ACC112 (cell line): ENCODE results near the gene MMP2.

ENCODE experiments used
- H2AFZ ChIP-seq: fragments of 200-600 bp; sonication (generic); one replicate; pipeline ENCODE4 v1.6.0; 2017; ENCODE audit warnings: antibody characterized with exemption, low read length; ENCODE audit not compliant: unreplicated experiment
- H3K27ac ChIP-seq: fragments of 200-600 bp; sonication (generic); 2 replicates; pipeline ENCODE4 v1.5.1; 2014; ENCODE audit warnings: low read depth, mild to moderate bottlenecking, antibody characterized with exemption, low read length, moderate library complexity
- H3K27me3 ChIP-seq: fragments of 200-600 bp; sonication (generic); 2 replicates; pipeline ENCODE4 v1.6.1; 2014; ENCODE audit warnings: mild to moderate bottlenecking, antibody characterized with exemption, low read length, moderate library complexity, mixed read lengths; ENCODE audit not compliant: insufficient read depth
- H3K36me3 ChIP-seq: fragments of 200-600 bp; sonication (generic); 2 replicates; pipeline ENCODE4 v1.6.1; 2016; ENCODE audit warnings: mild to moderate bottlenecking, antibody characterized with exemption, low read length, moderate library complexity, mixed read lengths; ENCODE audit not compliant: insufficient read depth
- H3K4me1 ChIP-seq: fragments of 200-600 bp; sonication (generic); one replicate; pipeline ENCODE4 v1.6.1; 2016; ENCODE audit warnings: low read length, mixed read lengths; ENCODE audit not compliant: insufficient read depth, unreplicated experiment, control insufficient read depth
- H3K4me3 ChIP-seq: fragments of 200-600 bp; sonication (generic); 2 replicates; pipeline ENCODE4 v1.5.1; 2014; ENCODE audit warnings: mild to moderate bottlenecking, low read depth, low read length
- H3K79me2 ChIP-seq: fragments of 200-600 bp; sonication (generic); one replicate; pipeline ENCODE4 v1.6.0; 2016; ENCODE audit warnings: low read length; ENCODE audit not compliant: control insufficient read depth, unreplicated experiment, insufficient read depth

MMP2 gene

DNA sequence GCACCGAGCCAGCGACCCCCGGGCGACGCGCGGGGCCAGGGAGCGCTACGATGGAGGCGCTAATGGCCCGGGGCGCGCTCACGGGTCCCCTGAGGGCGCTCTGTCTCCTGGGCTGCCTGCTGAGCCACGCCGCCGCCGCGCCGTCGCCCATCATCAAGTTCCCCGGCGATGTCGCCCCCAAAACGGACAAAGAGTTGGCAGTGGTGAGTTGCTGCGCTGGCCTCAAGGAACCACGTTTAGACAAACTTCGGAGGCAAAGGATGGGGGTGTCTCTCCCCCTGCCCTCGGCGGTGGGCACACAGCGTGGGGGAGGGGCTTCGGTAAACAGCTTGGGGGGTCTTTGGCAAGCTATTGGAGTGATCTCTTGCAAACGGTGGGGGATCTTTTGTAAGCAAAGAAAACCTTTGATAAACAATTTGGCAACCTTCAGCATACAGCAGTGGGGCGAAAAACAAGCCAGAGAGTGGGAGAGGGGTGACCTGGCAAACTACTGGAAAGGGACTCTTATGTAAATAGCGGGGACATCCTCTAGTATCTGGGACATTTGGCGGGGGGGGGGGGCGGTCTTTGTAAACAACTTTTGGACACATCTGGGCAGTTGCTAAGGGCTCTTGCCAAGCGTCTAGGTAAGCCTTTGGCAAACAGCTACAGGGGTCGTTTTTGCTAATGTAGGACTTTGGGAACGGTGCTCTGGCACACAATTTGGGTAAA is 587 bp downstream of the MMP2 start:
- peak overlapping the region; percentile 70 for H2AFZ ChIP-seq
- H3K4me1 ChIP-seq, result peaks cover 38% of the 10 kb centered on the region
- H3K27ac ChIP-seq, result peak overlapping the region; percentile 71; the same call in 1 of the 2 replicates
- peaks cover 21% of the 10 kb centered on the region for H3K36me3 ChIP-seq
- no peaks in the 10 kb centered on the region for H3K27me3 ChIP-seq
- H3K79me2 ChIP-seq, result peaks cover 26% of the 10 kb centered on the region
- H3K4me3 ChIP-seq, result peak overlapping the region; percentile 98

DNA sequence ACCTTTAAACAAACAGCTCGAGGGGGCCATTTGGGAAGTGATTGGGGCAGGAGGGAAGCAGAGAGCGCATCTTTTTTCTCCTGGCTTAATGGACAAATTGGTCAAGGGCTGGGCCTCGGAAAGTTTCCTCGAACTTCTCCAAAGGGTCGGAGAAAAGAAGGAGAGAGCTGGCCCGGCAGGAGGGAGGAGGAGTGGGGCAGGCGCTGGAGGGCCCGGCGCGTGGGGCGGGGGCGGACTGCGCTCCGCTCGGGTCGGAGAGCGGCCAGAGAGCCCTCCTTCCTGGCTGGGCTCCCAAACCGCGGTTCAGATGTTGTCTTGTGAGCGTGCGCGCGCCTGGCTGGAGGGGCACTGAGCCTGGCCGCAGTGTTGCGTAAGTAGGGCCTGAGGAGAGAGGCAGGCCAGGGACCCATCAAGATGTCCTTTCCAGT is 1.2 kb downstream of the MMP2 start:
- H3K79me2 ChIP-seq, result peaks cover 26% of the 10 kb centered on the region
- peak overlapping the region; percentile 71; the same call in 1 of the 2 replicates for H3K27ac ChIP-seq
- H2AFZ ChIP-seq, result peak overlapping the region; percentile 70
- H3K4me1 ChIP-seq, result peaks cover 38% of the 10 kb centered on the region
- H3K27me3 ChIP-seq, result no peaks in the 10 kb centered on the region
- peak overlapping the region; percentile 98 for H3K4me3 ChIP-seq
- peaks cover 28% of the 10 kb centered on the region for H3K36me3 ChIP-seq

DNA sequence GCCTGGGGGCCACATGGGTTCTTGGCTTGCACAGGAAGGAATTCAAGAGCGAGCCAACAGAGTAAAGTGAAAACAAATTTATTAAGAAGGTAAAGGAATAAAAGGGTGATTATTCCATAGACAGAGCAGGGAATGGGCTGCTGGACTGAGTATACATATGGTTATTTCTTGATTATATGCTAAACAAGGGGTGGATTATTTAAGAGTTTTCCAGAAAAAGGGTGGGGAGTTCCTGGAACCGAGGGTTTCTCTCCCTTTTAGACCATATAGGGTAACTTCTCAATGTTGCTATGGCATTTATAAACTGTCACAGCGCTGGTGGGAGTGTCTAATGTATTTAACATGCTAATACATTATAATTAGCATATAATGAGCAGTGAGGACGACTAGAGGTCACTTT is 2.0 kb downstream of the MMP2 start:
- no peak overlapping the region for H2AFZ ChIP-seq
- peaks cover 38% of the 10 kb centered on the region for H3K4me1 ChIP-seq
- H3K27ac ChIP-seq, result peak overlapping the region; percentile 71
- peaks cover 34% of the 10 kb centered on the region for H3K36me3 ChIP-seq
- peak overlapping the region; percentile 98 for H3K4me3 ChIP-seq
- peaks cover 26% of the 10 kb centered on the region for H3K79me2 ChIP-seq
- no peaks in the 10 kb centered on the region for H3K27me3 ChIP-seq

GRCh38 chr16:55482056-55482455 is 3.1 kb downstream of the MMP2 start:
- Histone ChIP-seq H2AFZ (no peak overlapping the region), H3K27ac (peak overlapping the region; percentile 34), H3K4me3 (peak overlapping the region; percentile 9; the same call in 1 of the 2 replicates), H3K27me3 (no peaks in the 10 kb centered on the region), H3K4me1 (peaks cover 41% of the 10 kb centered on the region), H3K79me2 (peaks cover 26% of the 10 kb centered on the region), H3K36me3 (peaks cover 37% of the 10 kb centered on the region)

GRCh38 chr16:55487048-55487803 is 8.2 kb downstream of the MMP2 start:
- H3K27me3 ChIP-seq, result no peaks in the 10 kb centered on the region
- H3K4me1 ChIP-seq, result peaks cover 33% of the 10 kb centered on the region
- H3K4me3 ChIP-seq, result peak overlapping the region; percentile 12; the same call in 1 of the 2 replicates
- peaks cover 44% of the 10 kb centered on the region for H3K36me3 ChIP-seq
- peak overlapping the region; percentile 86 for H3K27ac ChIP-seq
- peaks cover 9% of the 10 kb centered on the region for H3K79me2 ChIP-seq
- no peak overlapping the region for H2AFZ ChIP-seq

DNA sequence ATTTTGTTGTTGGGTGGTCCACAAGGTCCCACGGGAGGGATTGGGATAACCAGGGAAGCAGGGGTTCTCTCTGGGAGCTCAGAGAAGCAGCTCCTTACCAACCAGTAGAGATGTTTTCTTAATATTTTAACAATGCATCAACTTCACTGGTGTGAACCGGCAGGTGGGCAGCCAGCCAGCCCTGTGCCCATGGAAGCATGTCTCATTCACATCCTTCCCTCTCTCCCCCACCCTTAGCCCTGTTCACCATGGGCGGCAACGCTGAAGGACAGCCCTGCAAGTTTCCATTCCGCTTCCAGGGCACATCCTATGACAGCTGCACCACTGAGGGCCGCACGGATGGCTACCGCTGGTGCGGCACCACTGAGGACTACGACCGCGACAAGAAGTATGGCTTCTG is 9.3 kb downstream of the MMP2 start:
- Histone ChIP-seq H3K4me1 (peaks cover 26% of the 10 kb centered on the region), H3K79me2 (no peaks in the 10 kb centered on the region), H3K27ac (peak overlapping the region; percentile 86; the same call in 1 of the 2 replicates), H2AFZ (no peak overlapping the region), H3K27me3 (no peaks in the 10 kb centered on the region), H3K4me3 (no peak overlapping the region), H3K36me3 (peaks cover 38% of the 10 kb centered on the region)

DNA sequence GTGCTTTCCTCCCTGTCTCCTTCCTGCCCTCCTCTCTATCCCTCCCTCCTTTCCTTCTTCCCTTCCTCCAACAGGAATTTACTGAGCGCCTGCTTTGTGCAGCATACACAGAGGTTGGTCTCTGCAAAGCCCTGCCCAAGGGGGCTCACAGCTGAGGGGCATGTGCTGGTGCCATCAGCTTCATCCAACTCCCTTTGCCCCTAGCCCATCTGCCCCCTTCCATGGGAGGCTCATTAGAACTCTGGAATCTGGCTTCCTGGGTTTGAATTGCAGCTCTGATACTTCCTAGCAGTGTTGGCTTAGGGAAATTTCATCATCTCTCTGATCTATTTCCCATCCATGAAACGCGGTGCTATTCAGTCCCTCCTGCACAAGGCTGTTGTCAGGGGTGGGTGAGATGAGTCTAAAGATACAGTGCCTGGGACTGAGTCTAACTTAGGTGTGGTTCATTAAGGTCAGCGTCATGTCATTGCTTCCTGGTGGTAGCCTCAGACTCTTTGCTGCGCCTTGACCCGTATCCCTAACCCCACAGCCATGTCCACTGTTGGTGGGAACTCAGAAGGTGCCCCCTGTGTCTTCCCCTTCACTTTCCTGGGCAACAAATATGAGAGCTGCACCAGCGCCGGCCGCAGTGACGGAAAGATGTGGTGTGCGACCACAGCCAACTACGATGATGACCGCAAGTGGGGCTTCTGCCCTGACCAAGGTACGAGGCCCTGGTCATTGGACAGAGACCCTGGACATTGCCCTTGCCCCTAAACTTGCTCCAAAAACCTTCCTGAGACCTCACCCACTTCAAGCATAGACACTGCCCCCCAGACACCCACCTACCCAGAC is 10.3 kb downstream of the MMP2 start:
- no peaks in the 10 kb centered on the region for H3K27me3 ChIP-seq
- peaks cover 29% of the 10 kb centered on the region for H3K36me3 ChIP-seq
- H3K79me2 ChIP-seq, result no peaks in the 10 kb centered on the region
- no peak overlapping the region for H3K27ac ChIP-seq
- H3K4me3 ChIP-seq, result no peak overlapping the region
- peaks cover 28% of the 10 kb centered on the region for H3K4me1 ChIP-seq
- H2AFZ ChIP-seq, result no peak overlapping the region

GRCh38 chr16:55489956-55490265 is 10.9 kb downstream of the MMP2 start:
- Histone ChIP-seq H3K4me3 (no peak overlapping the region), H2AFZ (no peak overlapping the region), H3K27ac (no peak overlapping the region), H3K36me3 (peaks cover 23% of the 10 kb centered on the region), H3K27me3 (no peaks in the 10 kb centered on the region), H3K79me2 (no peaks in the 10 kb centered on the region), H3K4me1 (peaks cover 34% of the 10 kb centered on the region)

GRCh38 chr16:55490301-55490700 is 11.3 kb downstream of the MMP2 start:
- no peaks in the 10 kb centered on the region for H3K27me3 ChIP-seq
- no peak overlapping the region for H3K4me3 ChIP-seq
- peaks cover 38% of the 10 kb centered on the region for H3K4me1 ChIP-seq
- no peaks in the 10 kb centered on the region for H3K79me2 ChIP-seq
- H3K27ac ChIP-seq, result no peak overlapping the region
- H2AFZ ChIP-seq, result no peak overlapping the region
- peaks cover 19% of the 10 kb centered on the region for H3K36me3 ChIP-seq

- H3K4me1 ChIP-seq, result peaks cover 41% of the 10 kb centered on the region
- H3K79me2 ChIP-seq, result no peaks in the 10 kb centered on the region
- H3K27ac ChIP-seq, result no peak overlapping the region
- H2AFZ ChIP-seq, result no peak overlapping the region
- no peaks in the 10 kb centered on the region for H3K27me3 ChIP-seq
- H3K4me3 ChIP-seq, result no peak overlapping the region
- peaks cover 14% of the 10 kb centered on the region for H3K36me3 ChIP-seq
Measured at GRCh38 chr16:55491691-55492090, 12.7 kb downstream of the MMP2 start.
